Right forelimb (tissue), 1 donor: ENCODE measurements around the gene AVPR2.

ENCODE experiments used
- DNase-seq: peaks from one replicate; pipeline ENCODE4 v3.0.0-alpha.2; 2018

AVPR2 gene

DNA sequence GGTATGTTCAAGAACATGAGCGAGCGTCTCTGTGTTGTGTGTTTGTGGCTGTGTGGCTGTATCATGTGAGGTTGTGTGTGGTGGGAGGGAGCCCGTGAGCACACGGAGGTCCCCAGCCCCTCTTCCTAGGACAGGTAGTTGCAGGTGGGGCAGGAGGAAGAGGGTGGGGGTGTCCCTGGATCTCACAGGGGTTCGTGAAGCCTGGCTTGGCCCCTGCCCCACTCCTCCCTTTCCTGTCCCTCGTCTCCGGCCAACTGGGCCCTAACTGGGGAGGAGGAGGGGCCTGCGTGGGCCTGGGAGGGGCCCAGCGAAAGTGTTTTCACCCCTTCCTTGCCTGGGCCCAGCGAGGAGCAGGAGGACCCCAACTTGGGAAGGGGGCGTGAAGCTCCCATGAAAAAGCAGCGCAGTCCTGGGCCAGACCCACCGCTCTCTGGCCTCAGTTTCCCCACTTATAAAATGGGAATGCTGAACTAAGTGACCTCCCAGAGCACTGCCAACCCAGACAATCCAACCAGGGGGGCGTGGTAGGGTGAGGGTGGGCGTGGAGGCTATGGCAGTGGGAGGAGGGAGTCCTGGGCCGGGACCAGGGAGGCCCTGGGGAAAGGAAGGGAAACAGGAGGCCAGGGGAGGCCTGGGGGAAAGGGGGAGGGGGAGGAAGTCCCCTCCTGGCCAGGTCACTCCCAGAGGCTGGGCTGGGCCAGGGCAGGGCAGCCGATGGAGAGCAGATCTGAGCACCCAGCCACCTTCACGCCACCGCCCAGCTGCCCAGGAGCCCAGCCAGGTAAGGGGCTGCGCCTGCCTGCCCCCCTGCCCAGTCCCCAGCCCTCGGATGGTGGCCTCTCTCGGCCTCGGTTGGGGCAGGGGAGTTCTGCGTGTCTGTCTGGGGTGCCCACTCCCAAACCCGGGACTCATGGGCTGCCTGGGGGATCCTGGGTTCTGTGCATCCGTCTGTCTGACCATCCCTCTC, at the start of gene AVPR2:
TSS of gene AVPR2 (plus strand) at position 683 of the 967 bp plus-strand sequence. CDS start 473 bp downstream, outside the sequence.
- DNase-seq, result no peak

DNA sequence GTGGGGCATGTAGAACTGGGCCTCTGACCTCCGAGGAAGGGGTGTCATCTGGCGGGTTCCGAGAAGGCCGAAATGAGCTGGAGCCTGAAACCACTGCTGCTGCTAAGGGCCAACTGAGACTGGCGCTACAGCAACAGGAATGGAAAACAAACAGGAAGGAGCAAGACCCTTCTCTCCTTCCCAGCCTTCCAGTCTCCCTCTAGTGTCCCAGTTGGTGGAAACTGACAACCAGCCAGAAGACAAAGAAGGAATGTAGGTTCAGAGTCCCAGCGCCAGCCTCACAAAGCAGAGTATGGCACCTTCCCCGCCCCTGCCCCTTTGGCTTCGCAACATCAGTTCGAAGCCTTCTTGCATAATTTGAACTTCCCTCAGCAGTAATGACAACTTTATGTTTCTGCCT, 49.8 kb upstream of the AVPR2 start:
- DNase-seq, result no peak

DNA sequence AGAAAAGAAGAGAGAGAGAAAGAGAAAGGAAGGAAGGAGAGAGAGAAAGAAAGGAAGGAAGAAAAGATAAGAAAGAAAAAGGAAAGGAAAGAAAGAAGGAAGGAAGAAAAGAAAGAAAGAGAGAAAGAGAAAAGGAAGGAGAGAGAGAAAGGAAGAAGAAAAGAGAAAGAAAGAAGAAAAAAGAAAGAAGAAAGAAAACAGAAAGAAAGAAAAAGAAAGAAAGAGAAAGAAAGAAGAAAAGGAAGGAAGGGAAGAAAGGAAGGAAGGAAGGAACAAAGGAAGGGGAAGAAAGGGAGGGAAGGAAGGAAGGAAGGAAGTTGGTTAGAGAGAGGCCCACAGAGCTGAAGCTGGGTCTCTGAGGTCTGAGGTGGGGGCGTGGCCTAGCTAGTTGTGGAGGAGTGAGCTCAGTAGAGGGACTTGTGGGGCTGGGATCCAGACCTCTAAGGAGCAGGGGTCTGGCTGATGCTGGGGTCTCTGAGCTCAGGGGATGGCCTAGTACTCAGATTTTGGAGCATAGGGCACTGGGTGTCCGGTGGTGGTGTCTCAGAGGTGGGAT, 47.0 kb upstream of the AVPR2 start:
- DNase-seq, result no peak

DNA sequence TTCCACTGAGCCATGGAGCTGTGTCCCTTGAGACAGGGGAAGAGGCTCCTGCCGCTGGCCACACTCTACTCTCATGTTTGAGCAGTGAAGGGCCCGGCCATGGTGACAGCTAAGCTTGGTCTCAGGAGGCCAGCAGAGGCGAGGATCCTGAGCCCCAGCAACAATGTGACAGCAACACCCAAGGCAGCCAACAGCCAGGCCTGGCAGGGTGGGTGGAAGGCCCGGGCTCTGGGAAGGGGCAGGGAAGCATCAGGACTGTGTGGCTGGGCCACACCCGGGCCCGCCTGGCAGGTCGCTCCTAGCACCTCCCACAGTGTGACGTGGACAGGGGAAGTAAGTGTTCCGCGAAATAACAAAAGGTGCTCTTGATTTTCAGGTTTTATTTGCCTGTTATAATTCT, 43.3 kb upstream of the AVPR2 start:
- DNase-seq, result no peak

DNA sequence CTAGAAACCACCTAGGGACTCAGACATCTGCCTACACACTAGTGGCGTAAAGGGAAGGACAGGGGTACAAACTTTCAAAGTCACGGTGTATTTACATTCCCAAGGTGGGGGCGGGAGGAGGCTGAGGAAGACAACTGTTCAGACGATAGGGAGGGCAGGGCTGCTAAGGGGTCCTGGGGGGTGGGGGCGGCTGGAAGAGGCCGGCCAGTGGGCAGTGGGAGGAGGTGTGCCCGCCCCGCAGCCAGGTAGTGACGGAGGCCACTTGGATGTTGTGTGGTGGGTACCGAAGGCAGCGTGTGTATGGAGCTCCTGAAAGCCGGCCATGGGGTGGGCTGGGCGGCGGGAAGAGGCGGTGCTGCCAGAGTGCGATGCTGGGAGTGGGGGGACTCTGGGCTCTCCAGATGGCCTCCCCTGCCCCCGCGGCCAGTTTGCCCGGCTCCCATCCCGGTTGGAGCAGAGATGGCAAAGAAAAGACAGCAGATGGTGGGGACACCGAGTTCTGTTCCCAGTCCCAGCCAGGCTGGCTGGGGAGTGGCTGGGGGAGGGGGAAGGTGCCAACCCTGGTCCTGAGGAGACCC, 42.7 kb upstream of the AVPR2 start:
- no peak for DNase-seq

DNA sequence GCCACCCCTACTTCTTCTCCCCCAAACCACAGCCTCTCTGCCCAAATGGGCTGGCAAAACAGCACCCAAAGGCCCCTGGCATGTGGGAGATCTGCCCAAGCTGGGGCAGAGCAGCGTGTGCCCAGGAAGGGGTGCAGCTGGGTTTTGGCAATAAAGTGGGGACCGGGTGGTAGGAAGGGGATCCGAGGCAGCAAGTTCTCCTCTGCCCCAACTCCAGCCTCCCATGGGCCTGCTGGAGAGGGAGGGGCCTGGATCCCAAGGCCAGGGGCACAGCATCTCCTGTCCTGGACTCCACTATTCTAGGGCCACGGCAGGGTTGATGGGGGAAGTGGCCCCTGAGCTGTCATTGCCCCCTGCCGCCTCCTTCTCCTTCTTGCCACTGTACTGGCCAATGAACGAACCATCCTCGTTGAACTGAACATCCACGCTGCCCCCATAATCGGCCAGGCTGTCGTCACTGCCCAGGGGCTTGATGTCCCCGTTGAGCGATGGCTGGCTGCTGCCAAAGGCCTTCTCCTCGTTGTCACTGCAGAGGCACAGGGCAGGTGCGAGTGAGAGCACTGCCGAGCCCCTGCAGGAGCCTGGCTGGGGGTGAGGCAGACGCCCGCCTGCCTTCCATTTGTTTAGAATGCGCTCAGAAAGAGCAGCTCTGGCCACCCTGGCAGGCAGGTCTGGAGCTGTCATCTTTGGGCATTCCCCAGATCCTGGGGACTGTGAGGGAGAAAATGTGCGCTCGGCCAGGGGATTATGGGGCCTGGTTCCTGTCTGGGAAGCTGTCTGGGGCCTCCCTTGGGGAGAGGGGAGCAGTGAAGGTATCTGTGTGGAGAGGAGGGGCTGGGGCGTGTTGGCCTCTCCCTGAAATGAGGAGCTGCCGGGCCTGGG, 41.9 kb upstream of the AVPR2 start:
- no peak for DNase-seq

DNA sequence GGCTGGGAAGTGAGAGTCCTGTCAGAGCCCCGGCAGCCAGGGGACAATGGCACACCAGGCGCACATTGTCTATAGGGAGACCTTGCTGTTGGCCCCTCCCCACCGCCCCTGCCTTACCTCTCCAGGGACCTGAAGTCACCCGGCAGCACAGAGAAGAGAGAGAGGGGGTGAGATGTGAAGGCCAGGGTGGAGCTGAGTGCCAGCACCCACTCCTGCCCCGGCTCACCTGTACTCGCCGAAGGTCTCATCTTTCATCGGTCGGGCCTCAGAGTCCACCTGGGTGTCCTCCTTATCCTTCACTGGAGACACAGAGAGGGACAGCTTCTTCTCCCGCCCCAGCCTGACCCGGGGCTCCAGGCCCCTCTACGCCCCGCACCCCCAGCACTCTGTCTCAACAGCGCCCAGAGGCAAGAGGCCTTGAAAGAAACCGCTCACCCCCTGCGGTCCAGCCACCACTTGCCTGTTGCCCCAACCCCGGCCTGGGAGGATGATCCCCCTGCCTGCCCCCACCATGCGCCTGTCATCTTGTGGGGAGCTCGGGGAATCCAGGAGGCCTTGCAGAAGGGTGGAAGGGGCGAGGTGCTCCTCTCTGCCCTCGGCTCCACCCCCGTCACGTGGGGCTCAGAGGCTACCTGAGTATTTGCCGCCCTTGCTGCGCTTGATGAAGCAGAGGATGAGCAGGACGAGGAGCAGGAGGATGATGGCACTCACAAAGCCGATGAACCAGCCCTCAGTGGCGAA, 41.1 kb upstream of the AVPR2 start:
- DNase-seq, result no peak

DNA sequence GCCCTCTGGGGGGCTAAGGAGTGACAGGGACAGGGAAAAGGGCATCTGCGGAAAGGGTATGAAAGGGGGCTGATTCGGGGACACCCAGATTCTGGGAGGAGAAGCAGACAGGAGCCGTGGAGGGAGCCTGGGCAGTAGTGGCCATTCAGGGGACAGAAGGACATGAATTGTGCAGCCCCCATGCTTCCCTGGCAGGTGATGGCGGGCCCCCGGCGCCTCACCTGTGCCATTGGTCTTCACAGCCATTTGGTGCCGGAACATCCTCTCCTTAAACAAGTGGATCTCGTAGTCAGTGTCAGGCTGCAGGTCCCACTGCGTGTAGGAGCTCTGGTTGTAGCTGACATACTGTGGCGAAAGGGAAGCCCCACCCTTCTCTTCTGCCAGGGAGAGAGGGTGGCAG, 40.4 kb upstream of the AVPR2 start:
- no peak for DNase-seq

DNA sequence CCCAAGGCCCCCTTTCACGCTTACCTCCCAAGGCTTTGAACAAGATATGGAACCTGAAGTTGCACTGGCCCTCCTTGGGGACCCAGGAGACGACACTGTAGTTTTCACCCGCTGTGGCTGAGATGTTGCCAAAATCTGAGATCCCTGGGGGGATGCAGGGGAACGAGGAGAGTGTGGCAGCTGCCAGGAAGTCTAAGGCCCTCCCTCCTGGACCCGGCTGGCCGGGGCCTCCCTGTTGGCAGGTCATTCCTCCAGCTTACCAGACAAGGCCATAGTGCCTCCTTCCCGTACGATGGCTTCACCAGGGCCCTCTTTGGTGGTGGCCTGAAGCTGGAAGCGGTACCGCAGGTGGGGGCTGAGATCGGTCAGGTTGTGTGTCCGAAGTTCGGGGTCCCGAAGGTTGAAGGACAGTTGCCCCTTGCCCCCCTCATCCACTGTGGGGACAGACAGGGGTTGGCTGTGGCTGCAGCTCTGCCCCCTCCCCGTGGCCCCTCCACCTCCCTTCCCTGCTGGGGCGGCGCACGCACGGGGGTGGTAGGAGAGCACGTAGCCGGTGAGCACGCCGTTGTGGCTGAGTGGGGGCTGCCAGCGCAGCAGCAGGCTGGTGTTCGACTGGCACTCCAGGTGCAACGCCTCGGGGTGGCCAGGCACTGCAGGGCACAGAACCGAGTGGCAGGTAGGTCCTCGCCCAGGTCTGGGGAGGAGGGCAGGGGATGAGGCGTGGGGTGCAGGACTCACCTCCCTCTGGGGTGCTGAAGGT, 39.7 kb upstream of the AVPR2 start:
- no peak for DNase-seq

DNA sequence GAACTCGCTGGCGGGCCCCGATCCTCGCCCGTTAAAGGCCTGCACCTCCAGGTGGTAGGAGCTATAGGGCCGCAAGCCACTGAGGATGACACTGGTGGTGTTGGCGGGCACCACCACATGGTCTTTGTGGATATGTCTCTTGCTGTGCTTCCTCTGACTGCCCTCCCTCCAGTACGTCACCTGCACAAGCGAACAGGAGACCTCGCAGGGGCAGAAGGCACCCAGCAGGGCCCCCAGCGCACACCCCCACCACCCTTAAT, 39.2 kb upstream of the AVPR2 start:
- DNase-seq, result no peak

DNA sequence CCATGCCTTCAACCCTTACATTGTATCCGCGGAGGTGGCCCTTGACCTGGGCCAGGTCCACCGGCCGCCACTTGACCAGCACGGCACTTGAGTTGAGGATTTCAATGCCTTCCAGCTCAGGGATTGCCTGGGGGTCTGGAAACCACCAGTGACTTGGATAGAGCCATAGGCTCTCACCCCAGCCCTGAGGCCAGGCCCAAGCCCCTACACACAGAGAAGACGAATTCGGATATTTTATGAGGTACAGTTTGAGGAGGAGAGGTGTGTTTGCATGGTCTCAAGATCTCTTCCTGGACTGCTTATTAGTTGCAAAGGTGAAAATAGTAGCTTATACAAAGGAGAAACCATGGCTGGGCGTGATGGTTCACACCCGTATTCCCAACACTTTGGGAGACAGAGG, 38.8 kb upstream of the AVPR2 start:
- no peak for DNase-seq

DNA sequence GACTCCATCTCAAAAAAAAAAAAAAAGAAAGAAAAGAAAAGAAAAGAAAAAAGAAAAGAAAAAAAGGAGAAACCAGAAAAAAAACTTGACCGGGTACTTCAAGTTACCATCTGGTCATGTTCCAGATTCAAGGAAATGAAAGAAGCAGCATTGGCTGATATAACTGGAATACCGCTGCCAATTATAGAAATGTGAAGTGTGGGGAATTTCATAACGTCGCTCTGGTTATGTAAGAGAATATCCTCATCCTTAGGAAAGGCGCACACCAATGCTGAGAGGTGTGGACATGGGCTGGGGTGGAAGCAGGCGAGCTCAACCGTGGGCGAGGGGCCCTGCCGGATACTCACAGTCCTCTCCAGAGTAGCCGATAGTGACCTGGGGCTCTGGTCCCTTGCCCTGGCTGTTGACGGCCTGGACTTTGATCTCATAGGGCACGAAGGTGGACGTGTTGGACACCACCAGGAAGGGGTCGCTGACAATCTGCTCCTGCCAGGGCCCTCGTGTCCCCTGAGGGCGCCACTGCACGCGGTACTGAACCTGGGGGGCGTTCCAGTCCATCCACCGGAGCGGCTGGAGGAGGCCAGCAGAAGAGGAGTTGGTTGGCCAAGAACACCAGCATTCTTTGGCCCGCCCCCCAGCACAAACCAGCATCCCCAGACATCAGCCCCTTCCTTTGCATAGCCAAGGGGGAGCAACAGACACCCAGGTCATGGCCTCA, 38.0 kb upstream of the AVPR2 start:
- no peak for DNase-seq

DNA sequence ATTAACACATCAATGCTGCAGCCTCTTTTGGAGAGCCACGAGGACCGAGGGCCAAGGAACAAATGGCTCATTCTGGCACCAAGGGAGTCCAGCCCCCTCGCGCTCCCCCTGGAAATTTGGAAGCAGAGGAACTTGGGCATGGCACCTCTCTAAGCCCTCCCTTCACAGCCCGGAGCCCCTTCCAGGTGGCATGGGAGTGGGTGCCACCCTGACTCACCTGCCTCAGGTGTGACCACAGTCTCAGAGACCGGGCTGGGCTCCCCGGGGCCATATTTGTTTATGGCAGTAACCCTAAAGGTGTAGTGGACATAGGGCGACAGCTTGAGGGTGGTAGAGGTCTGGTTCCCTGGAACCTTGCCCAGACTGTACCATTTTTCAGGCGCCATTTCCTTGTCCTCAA, 37.3 kb upstream of the AVPR2 start:
- DNase-seq, result no peak

DNA sequence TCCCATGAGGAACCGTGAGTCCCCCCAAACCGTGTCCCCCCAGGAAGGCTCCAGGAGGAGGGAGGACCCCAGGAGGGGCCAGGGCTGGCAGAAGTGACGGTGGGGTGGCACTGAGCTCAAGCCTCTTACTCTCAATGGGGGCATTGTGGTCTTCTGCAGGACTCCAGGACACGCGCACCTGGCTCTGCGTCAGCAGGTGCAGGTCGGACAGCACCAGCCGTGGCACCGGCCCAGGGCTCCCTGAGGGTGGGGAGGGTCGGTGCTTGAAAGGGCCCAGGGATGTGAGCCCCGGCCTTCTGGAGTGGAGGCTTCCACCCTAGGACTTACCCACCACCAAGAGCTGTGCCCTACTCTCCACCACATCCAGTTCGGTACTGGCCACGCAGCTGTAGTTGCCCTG, 36.8 kb upstream of the AVPR2 start:
- no peak for DNase-seq

DNA sequence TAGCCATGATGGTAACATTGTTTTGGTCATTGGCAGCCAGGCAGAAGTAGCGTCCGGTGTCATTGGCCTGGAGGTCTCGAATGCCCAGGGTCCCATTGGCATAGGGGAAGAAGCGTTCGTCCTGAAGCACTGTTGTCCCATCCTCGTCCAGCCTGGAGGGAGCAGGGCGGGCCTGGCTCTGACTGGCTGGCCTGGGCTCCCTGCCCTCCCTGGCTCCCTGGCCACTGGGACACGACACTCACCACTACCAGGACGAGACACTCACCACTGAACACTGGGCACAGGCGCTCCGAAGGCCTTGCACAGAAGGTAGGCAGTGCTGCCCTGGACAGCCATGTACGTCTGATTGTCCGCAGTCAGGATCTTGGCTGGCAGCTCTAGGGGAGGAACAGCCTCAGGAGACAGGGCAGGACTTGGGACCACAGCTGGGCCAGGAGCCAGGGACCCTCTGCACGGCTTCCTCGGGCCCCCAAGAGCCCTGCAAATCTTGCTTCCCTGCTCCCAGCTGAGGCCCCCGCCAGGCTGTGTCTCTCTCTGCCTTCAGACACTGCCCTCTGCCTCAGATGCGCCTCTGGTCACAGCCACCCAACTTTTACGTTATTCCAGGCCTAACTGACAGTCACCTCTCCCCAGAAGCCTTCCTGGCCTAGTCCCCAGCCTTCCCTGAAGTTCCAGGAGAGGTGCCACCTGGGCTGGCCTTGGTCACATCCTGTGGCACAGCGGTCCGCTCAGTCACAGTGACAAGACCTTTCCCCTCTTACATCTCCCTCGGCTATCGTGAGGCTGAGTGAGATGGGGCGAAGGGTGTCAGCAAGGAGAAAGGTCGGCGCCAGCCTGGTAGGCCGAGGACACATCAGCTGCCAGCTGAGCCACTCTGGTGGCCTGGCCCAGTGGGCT, 35.6 kb upstream of the AVPR2 start:
- DNase-seq, result no peak

DNA sequence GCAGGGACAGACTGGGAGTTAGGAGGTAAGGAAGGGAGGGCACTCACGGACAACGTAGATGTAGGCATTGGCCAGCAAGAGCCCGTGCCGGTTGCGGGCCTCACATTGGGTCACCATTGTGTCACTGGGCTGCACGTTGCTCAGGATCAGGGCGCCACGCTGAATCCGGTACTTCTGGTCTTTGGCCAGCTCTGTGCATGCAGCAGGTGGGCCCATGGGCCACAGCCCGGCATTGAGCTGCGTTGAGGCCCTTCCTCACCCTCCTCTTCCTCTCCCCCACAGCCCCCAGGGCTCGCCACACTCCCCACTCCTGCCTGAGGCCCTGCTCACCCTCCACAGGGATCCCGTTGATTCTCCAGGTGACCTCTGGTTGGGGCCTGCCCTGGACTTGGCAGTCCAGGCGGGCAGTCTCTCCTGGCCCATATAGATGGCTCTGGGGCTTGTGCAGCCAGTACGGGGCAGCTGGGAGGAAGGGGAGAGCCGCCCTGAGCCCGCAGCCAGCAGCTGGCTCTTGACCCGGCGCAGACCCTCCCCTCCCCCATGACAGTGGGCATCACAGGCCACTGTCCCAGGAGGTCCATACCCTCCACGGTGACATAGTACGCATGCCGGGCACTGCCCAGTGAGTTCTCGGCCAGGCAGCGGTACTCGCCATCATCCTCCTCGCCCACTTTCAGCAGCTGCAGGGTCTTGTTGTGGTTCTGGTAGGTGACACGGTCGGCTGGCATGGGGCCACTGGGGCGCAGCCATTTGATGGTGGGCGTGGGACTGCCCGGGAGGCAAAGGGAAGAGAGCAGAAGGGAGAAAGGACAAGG, 34.8 kb upstream of the AVPR2 start:
- no peak for DNase-seq

DNA sequence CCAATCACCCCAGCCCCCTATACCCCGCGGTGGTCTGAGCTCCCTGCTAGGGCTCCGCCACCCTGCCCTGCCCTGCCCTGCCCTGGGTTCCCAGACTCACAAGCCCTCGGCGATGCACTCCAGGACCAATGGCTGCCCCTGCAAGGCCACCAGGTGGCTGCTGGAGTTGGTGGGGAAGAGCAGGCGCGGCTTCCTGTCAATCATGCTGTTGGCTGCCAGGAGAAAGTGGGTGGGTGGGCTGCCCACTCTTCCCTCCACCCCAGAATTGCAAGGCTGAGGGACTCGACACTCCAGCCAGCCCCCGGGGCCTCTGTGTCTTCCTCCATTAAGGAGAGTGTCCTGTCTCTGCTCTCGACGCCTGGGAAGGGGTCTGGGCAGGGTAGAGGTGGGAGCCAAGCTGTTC, 34.2 kb upstream of the AVPR2 start:
- DNase-seq, result no peak

DNA sequence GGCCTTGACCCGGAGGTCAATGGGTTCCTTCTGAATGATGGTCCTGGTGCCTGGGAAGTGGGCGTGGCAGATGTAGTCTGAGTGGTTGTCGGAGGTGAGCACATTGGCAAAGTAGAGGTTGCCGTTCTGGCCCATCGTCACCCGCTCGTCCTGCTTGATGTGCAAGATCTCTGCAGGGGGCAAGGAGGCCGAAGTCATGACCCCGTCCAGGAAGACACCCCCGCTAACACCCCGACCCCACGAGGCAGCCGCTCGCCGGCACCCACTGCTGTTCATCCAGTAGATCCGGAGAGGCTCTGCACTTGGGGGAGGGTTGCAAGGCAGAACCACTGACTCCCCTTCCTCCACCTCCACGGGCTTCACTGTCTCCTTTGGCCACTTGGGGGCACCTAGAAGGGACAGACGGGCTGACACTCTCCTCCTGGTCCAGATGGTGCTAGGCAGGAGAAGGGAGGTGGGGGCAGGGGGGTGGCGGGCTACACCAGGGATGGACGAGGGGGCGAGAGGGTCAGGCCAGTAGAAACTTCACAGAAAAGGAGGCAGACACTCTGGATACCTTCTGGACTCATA, 33.6 kb upstream of the AVPR2 start:
- DNase-seq, result no peak

DNA sequence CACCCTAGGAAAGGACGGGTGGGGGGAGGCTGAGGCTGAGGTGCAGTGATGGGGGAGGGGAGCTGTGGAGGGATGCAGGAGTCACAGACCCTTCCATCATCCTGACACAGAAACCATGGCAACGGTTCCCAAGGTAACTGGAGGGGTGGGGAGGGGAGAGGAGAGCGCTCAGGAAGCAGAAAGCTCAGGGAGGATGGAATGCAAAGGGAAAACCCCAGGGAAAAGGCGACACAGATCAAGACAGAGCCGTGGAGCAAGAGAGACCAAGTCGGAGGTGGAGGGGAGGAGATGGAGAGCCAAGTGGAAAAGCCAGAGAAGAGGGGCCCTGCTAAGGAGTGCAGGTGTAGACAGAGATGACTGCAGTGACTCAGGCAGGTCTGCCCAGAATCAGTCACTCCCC, 33.0 kb upstream of the AVPR2 start:
- no peak for DNase-seq
